Prostate gland (tissue), 2 donors: ENCODE measurements around the gene PCDHGA8. TPM values are rescaled to one million over a fixed set of nuclear protein-coding genes. Genes with fewer than 3 reads are reported as not detected.
"Not testable (repeated sequence)": the region's sequence is repeated elsewhere in the genome, so short reads cannot be mapped to it uniquely, and the experiment has no call there.

ENCODE experiments used
- DNase-seq: peaks from one replicate; pipeline ENCODE4 v3.0.0-alpha.2; 2019; ENCODE audit warnings: low spot score
- H3K27ac ChIP-seq, 2 donors: fragments of 200-600 bp; sonication (generic); 2 replicates each; pipeline ENCODE4 v1.5.1; 2017 to 2019
- H3K27me3 ChIP-seq: fragments of 200-600 bp; sonication (generic); replicated peaks from 2 replicates; pipeline ENCODE4 v1.5.1; 2019; ENCODE audit not compliant: insufficient read depth
- H3K36me3 ChIP-seq, 2 donors: fragments of 200-600 bp; sonication (generic); 1 replicate in 1 of 2; 2 replicates in 1 of 2; pipeline versions ENCODE4 v1.5.1 to v1.8.1; 2017 to 2019
- H3K4me1 ChIP-seq: fragments of 200-600 bp; sonication (generic); replicated peaks from 2 replicates; pipeline ENCODE4 v1.5.1; 2019
- H3K4me3 ChIP-seq, 2 donors: fragments of 200-600 bp; sonication (generic); 2 replicates each; pipeline ENCODE4 v1.5.1; 2017 to 2019
- H3K9me3 ChIP-seq: fragments of 200-600 bp; sonication (generic); 2 replicates; pipeline ENCODE4 v1.5.1; 2017
- POLR2A ChIP-seq: fragments of 450-650 bp; IDR thresholded peaks from one replicate; pipeline ENCODE4 v1.6.1; 2016; ENCODE audit warnings: antibody characterized with exemption, mild to moderate bottlenecking
- POLR2AphosphoS5 ChIP-seq: sonication (generic); formaldehyde crosslinking; IDR thresholded peaks from one replicate; pipeline ENCODE4 v1.6.1; 2017; ENCODE audit warnings: antibody characterized with exemption
- WGBS: methylation state at CpG from one replicate; pipeline ENCODE4 v1.1.5; 2018; 5-methylcytosine and 5-hydroxymethylcytosine counted together
- intact Hi-C: fragments of 100-400 bp; cut with DNase I; formaldehyde crosslinking; loops from one replicate; pipeline ENCODE4 v1.14.2; 2022
- total RNA-seq, 2 donors: library from RNA; depleted of rRNA; stranded (reverse); fragments of >200 nt; gene quantifications; one replicate each; pipeline ENCODE4 v1.1.0, GENCODE V29; 2016
- TF ChIP-seq, protein P1 (sequence below), 4 experiments: fragments of 200-600 bp in 2 of 4; fragments of 450-650 bp in 2 of 4; sonication (generic) in 2 of 4; IDR thresholded peaks; 1 replicate in 3 of 4; 2 replicates in 1 of 4; pipeline ENCODE4 v1.5.1; 2016 to 2019; ENCODE audit warnings: antibody characterized with exemption in 4 of 4, mild to moderate bottlenecking in 2 of 4, moderate library complexity in 2 of 4

The PCDHGA8 gene
- total RNA-seq, 2 donors from 2014 or later, result 1.1 to 4.2 TPM

DNA sequence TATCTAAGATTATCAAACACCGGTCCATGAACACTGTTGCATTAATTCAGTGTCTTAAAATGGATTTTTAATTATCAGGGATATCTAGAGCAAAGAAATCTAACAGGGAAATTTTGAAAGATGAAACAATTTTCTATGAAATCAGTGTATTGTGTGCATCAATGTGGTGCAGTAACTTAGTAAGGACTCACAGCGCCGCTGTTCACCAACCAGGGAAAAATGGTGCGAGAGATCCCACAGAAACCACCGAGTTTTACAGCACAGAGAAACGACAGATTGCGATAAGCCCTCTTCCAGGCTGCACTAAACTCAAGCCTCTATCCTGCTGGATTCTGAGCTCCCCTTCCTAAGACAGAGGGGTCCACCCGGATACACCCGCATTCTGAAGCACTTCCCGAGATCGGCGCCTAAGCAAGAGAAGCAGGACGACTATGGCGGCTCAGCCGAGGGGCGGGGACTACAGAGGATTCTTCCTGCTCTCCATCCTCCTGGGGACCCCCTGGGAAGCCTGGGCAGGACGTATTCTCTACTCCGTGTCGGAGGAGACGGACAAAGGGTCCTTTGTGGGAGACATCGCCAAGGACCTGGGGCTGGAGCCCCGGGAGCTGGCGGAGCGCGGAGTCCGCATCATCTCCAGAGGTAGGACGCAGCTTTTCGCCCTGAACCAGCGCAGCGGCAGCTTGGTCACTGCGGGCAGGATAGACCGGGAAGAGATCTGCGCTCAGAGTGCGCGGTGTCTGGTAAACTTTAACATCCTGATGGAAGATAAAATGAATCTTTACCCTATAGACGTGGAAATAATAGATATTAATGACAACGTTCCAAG lies 9.8 kb upstream of the PCDHGA8 start, which contains the start of gene PCDHGA7:
TSS of gene PCDHGA7 (plus strand) at position 274 of the 826 bp plus-strand sequence. CDS start at position 432, 158 bp downstream.
- Histone ChIP-seq H3K4me3 (peak within 1 kb of the TSS; percentile 11 to 17), H3K36me3 (no peaks in the 10 kb centered on the region), H3K9me3 (no peaks in the 10 kb centered on the region), H3K4me1 (no peaks in the 10 kb centered on the region), H3K27ac (no peak within 1 kb of the TSS), H3K27me3 (no peaks in the 10 kb centered on the region)
- no peak for DNase-seq
- TF ChIP-seq POLR2AphosphoS5, result no peak
- TF ChIP-seq, protein P1, sequence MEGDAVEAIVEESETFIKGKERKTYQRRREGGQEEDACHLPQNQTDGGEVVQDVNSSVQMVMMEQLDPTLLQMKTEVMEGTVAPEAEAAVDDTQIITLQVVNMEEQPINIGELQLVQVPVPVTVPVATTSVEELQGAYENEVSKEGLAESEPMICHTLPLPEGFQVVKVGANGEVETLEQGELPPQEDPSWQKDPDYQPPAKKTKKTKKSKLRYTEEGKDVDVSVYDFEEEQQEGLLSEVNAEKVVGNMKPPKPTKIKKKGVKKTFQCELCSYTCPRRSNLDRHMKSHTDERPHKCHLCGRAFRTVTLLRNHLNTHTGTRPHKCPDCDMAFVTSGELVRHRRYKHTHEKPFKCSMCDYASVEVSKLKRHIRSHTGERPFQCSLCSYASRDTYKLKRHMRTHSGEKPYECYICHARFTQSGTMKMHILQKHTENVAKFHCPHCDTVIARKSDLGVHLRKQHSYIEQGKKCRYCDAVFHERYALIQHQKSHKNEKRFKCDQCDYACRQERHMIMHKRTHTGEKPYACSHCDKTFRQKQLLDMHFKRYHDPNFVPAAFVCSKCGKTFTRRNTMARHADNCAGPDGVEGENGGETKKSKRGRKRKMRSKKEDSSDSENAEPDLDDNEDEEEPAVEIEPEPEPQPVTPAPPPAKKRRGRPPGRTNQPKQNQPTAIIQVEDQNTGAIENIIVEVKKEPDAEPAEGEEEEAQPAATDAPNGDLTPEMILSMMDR (IDR thresholded peaks at IDR 0.05), result peak in 1 of 4 experiments; percentile 8
- intact Hi-C loops, result no loop called here
- WGBS, result 15% methylated on average over 37 of the region's 37 CpGs

DNA sequence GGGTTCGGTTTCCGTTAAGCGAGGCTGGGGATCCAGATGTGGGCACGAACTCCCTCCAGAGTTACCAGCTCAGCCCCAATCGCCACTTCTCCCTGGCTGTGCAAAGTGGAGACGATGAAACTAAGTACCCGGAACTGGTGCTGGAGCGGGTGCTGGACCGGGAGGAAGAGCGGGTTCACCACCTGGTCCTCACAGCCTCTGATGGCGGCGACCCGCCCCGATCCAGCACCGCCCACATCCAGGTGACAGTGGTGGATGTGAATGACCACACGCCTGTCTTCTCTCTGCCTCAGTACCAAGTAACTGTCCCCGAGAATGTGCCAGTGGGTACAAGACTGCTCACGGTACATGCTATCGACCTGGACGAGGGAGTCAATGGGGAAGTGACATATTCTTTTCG lies 9.1 kb upstream of the PCDHGA8 start:
- TF ChIP-seq POLR2AphosphoS5 (no peak), POLR2A (no peak)
- TF ChIP-seq, protein P1 (IDR thresholded peaks at IDR 0.05), result no peak
- no peaks in the 10 kb centered on the region for H3K9me3 ChIP-seq
- WGBS, result 24% methylated on average over 21 of the region's 21 CpGs
- H3K27me3 ChIP-seq, result no peaks in the 10 kb centered on the region
- intact Hi-C loops, result no loop called here
- H3K4me3 ChIP-seq, result no peak overlapping the region
- H3K4me1 ChIP-seq, result no peaks in the 10 kb centered on the region
- H3K36me3 ChIP-seq, result no peaks in the 10 kb centered on the region
- H3K27ac ChIP-seq, result no peak overlapping the region
- no peak for DNase-seq

DNA sequence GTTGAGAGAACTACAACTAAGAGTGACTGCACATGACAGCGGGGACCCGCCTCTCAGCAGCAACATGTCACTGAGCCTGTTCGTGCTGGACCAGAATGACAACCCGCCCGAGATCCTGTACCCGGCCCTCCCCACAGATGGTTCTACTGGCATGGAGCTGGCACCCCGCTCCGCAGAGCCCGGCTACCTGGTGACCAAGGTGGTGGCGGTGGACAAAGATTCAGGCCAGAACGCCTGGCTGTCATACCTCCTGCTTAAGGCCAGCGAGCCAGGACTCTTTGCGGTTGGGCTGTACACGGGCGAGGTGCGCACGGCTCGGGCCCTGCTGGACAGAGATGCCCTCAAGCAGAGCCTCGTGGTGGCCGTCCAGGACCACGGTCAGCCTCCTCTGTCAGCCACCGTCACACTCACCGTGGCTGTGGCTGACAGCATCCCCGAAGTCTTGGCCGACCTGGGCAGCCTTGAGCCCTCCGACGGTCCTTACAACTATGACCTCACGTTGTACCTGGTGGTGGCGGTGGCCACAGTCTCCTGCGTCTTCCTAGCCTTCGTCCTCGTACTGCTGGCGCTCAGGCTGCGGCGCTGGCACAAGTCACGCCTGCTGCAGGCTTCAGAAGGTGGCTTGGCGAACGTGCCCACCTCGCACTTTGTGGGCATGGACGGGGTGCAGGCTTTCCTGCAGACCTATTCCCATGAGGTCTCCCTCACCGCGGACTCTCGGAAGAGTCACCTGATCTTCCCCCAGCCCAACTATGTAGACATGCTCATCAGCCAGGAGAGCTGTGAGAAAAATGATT lies 7.8 kb upstream of the PCDHGA8 start:
- no peak overlapping the region for H3K4me3 ChIP-seq
- no peak for TF ChIP-seq POLR2AphosphoS5
- no peak for TF ChIP-seq POLR2A
- TF ChIP-seq, protein P1 (IDR thresholded peaks at IDR 0.05), result no peak
- intact Hi-C loops, result no loop called here
- no peak overlapping the region for H3K27ac ChIP-seq
- DNase-seq, result no peak
- no peaks in the 10 kb centered on the region for H3K36me3 ChIP-seq
- no peaks in the 10 kb centered on the region for H3K9me3 ChIP-seq
- no peaks in the 10 kb centered on the region for H3K4me1 ChIP-seq
- peaks cover 1% of the 10 kb centered on the region for H3K27me3 ChIP-seq
- 31% methylated on average over 30 of the region's 43 CpGs for WGBS

DNA sequence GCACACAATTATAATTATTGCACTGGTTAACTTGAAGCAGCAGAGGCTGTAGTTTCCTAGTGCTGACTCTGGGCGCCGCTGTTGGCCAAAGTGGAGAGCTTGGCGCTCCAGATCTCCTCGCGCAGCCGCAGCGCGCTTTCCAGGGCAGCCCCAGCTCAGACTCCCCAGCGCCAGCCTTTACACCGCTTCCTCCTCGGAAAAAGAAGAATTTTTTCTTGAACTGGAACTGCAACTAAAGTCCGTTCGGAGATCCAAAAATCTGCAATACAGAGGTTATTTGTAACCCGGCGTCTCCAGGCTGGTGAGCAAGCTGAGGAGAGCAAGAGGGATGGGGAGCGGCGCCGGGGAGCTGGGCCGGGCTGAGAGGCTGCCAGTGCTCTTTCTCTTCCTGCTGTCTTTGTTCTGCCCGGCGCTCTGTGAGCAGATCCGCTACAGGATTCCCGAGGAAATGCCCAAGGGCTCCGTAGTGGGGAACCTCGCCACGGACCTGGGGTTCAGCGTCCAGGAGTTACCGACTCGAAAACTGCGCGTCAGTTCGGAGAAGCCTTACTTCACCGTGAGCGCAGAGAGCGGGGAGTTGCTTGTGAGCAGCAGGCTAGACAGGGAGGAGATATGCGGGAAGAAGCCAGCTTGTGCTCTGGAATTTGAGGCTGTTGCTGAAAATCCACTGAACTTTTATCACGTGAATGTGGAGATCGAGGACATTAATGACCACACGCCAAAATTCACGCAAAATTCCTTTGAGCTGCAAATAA lies 4.7 kb upstream of the PCDHGA8 start, which contains the start of gene PCDHGB4:
TSS of gene PCDHGB4 (plus strand) at position 142 of the 755 bp plus-strand sequence. CDS start at position 329, 187 bp downstream.
- H3K9me3 ChIP-seq, DNase-seq, H3K36me3 ChIP-seq, H3K27ac ChIP-seq, H3K4me3 ChIP-seq, H3K27me3 ChIP-seq, H3K4me1 ChIP-seq, intact Hi-C loops: not testable (repeated sequence)
- 9% methylated on average over 18 of the region's 40 CpGs for WGBS
- TF ChIP-seq, protein P1 (IDR thresholded peaks at IDR 0.05), result peak in 3 of 4 experiments; percentile 12 to 53 (median 46)
